Bronchial epithelial cell (primary cell): ENCODE results near the gene NBEA. TPM values are rescaled to one million over a fixed set of nuclear protein-coding genes. Genes with fewer than 3 reads are reported as not detected.
A peak's percentile ranks its signal among the peaks of the same experiment; 100 is the strongest.

Experiments
- DNase-seq: peaks from one replicate; pipeline ENCODE4 v3.0.0-alpha.2; 2010; ENCODE audit warnings: low read depth
- FAIRE-seq: peaks from 2 replicates; lab custom pipeline; 2011; peaks lifted over from hg19 to GRCh38; lab: Jason Lieb, UNC
- H3K27me3 ChIP-seq: 2 replicates; pipeline ENCODE4 v1.5.1; 2011; ENCODE audit warnings: low read length; ENCODE audit not compliant: control insufficient read depth, insufficient read depth
- H3K36me3 ChIP-seq: 2 replicates; pipeline ENCODE4 v1.5.1; 2011; ENCODE audit warnings: low read length; ENCODE audit not compliant: control insufficient read depth, insufficient read depth
- H3K4me3 ChIP-seq: 2 replicates; pipeline ENCODE4 v1.5.1; 2011; ENCODE audit warnings: mild to moderate bottlenecking, low read depth, low read length, control low read depth
- CTCF ChIP-seq: IDR thresholded peaks from 2 replicates; pipeline ENCODE4 v1.5.1; 2011; ENCODE audit warnings: mild to moderate bottlenecking, moderate library complexity, low read length, control low read depth, inconsistent platforms; ENCODE audit not compliant: insufficient read depth, severe bottlenecking
- total RNA-seq: library from RNA; depleted of rRNA; stranded (reverse); fragments of >200 nt; gene quantifications from 2 replicates; pipeline ENCODE4 v1.2.1, GENCODE V29; 2014

NBEA gene
- total RNA-seq, 1 donor from 2014 or later: 0.53 TPM

DNA sequence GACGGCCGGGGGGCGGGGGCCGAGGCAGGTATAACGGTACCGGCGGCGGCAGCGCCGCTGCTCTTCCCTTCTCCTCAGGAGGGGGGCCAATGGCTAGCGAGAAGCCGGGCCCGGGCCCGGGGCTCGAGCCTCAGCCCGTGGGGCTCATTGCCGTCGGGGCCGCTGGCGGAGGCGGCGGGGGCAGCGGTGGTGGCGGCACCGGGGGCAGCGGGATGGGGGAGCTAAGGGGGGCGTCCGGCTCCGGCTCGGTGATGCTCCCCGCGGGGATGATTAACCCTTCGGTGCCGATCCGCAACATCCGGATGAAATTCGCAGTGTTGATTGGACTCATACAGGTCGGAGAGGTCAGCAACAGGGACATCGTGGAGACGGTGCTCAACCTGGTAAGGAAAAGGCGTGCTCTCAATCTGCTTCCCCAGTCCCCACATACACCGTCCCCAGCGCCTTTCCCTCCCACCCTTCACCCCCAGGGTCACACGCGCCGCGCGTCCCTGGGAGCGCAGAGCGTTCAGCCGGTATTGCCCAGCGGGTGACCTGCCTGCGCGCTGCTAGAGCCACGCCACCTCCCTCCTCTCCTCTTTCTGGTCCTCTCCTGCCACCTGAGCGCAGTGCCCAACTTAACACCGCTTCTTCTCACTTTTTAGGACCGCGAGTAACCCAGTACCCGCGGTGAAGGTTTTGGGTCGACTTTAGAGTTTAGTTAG lies 814 bp downstream of the NBEA start:
- FAIRE-seq: no peak
- no peak for DNase-seq
- TF ChIP-seq CTCF: no peak
- peak overlapping the region; percentile 50 for H3K4me3 ChIP-seq
- peaks cover 13% of the 10 kb centered on the region for H3K27me3 ChIP-seq
- H3K36me3 ChIP-seq: no peaks in the 10 kb centered on the region

DNA sequence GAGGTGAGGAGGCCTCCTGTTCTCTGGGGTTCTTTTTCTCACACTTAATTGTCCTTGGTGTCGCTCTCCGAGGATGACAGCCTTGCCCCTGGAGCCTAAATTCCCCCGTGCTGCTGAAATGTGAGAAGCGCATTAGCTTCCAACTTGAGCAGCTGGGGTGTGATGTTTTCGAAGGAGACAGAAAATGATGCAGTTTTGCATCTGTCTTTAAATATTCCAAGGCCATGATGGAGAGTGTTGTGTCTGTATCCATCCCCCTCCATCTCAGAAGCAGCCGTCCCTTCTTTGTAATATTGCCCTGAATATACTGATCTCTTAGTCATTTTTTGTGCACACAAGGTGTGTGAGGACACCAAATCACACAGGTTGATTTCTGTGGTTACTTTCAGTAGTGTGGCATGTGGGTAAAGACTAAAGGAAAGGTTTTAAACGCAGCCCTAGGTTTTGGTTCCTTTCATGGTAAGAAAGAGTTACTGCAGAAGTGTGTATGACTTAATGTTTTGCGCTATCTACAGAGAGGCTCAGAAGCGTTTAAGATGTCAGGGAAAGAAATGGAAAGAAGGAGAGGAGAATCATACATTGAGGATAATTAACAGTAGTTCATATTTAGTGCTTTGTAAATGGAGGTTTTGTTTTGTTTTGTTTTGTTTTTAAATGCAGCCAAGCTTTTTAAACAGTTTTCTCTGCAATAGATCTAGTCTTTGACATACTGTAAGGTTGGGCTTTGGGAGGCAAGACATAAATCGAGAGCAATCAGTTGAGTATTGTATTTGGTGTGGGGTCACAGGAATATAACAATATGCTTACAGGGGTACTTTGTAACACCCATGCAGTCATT lies 1.6 kb downstream of the NBEA start:
- no peak for TF ChIP-seq CTCF
- H3K27me3 ChIP-seq: peaks cover 13% of the 10 kb centered on the region
- H3K36me3 ChIP-seq: no peaks in the 10 kb centered on the region
- no peak overlapping the region for H3K4me3 ChIP-seq
- DNase-seq (no peak), FAIRE-seq (no peak)

DNA sequence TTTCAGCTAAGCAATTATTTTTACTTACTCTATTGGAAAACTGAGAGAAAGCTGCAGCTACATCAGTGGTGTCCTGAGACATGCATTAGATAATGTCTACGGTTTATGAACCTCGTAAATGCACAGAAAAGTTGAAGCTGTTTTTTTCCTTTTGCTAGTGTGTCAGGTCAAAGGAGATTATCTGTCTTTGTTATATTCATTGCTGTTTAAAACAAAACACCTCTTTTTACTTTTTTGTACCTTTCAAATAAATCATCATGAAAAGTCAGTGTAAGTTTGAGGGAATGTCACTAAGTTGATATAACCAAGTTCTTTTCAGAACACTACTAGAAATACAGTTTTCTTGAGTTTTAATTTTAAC lies 2.2 kb downstream of the NBEA start:
- FAIRE-seq: no peak
- no peak overlapping the region for H3K4me3 ChIP-seq

DNA sequence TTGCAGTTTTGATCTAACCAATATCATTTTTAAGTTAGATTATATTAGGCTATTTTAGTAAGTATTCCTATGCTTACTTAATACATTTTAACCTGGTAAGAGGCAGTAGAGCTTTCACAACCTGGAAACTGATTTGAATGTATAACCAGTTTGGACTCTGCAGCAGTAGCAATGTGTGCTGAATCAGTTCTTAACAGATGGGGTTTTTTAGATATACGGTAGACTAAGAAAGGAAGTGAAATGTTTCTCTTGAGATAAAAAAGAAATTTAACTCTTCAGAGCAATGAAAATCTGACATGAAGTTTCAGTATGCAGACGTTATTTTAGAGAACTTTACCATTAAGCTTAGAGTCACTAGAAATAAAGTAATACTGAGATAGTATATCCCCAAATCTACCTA lies 2.7 kb downstream of the NBEA start:
- no peak for DNase-seq
- TF ChIP-seq CTCF: no peak
- no peak for FAIRE-seq
- Histone ChIP-seq H3K27me3 (peaks cover 13% of the 10 kb centered on the region), H3K36me3 (no peaks in the 10 kb centered on the region), H3K4me3 (no peak overlapping the region)

More for the DNA sequence above, 2.2 kb downstream of the NBEA start:
- DNase-seq: no peak
- H3K27me3 ChIP-seq: peaks cover 13% of the 10 kb centered on the region
- no peaks in the 10 kb centered on the region for H3K36me3 ChIP-seq
- no peak for TF ChIP-seq CTCF

DNA sequence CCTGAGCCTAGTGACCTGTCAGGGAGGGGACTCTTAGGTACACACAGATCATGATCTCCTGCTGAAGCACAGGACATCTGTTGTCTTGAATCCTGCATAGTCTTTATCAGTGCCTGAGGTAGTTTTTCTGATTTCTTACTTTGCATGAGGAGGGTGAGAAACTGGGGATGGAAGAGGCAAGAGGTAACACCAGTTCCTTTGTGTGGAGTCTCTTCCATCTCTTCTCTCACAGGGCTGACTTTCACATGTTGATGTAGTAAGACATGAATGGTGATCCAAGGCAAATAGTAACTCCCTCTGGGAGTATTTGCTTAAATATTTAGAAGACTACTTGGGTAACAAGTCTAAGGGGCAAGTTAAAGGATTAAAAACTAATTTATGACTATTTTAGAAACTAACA lies 9.5 kb downstream of the NBEA start:
- TF ChIP-seq CTCF: no peak
- no peak for DNase-seq
- Histone ChIP-seq H3K4me3 (no peak overlapping the region), H3K27me3 (no peaks in the 10 kb centered on the region), H3K36me3 (no peaks in the 10 kb centered on the region)
- FAIRE-seq: no peak
